MCF 10A (cell line): Measurements from ENCODE around the gene ASIC1. TPM values are rescaled to one million over a fixed set of nuclear protein-coding genes. Genes with fewer than 3 reads are reported as not detected.

ENCODE experiments used
- BruUV-seq: library from RNA; stranded (reverse); fragments of 400-500 nt; replicated peaks from 2 replicates; lab custom pipeline; 2021; lab: Mats Ljungman, UMichigan
- CTCF ChIA-PET: fragments of 300-600 bp; sonication (Branson Sonifier 250); formaldehyde crosslinking; extraction: SDS; loops from one replicate; lab custom pipeline; 2021; ENCODE audit warnings: antibody characterized with exemption, inconsistent platforms; lab: Yijun Ruan, JAX
- POLR2A ChIA-PET: fragments of 300-600, 350-650 bp; sonication (Branson Sonifier 250); formaldehyde crosslinking; extraction: SDS; loops from one replicate; lab custom pipeline; 2020; ENCODE audit warnings: antibody characterized with exemption, inconsistent platforms; lab: Yijun Ruan, JAX
- DNase-seq: peaks from one replicate; pipeline ENCODE4 v3.0.0-alpha.2; 2018; ENCODE audit not compliant: unreplicated experiment
- H3K27ac Mint-ChIP-seq: one replicate; pipeline ENCODE4 v1.8.0; 2022; ENCODE audit warnings: mild to moderate bottlenecking, low read depth, mixed read lengths; ENCODE audit not compliant: unreplicated experiment
- H3K27me3 Mint-ChIP-seq: one replicate; pipeline ENCODE4 v1.8.0; 2022; ENCODE audit warnings: mixed read lengths; ENCODE audit not compliant: insufficient read depth, unreplicated experiment
- H3K36me3 Mint-ChIP-seq: one replicate; pipeline ENCODE4 v1.8.0; 2022; ENCODE audit warnings: mild to moderate bottlenecking, moderate library complexity, mixed read lengths; ENCODE audit not compliant: insufficient read depth, unreplicated experiment
- H3K4me1 Mint-ChIP-seq: one replicate; pipeline ENCODE4 v1.8.0; 2022; ENCODE audit warnings: mixed read lengths; ENCODE audit not compliant: insufficient read depth, unreplicated experiment
- H3K4me3 Mint-ChIP-seq: one replicate; pipeline ENCODE4 v1.8.0; 2022; ENCODE audit warnings: mild to moderate bottlenecking, moderate library complexity, mixed read lengths; ENCODE audit not compliant: unreplicated experiment
- H3K9me3 Mint-ChIP-seq: one replicate; pipeline ENCODE4 v1.8.0; 2022; ENCODE audit warnings: mixed read lengths; ENCODE audit not compliant: unreplicated experiment
- intact Hi-C: fragments of 100-400 bp; cut with micrococcal nuclease; formaldehyde crosslinking; loops from 2 replicates; pipeline ENCODE4 v1.14.1; 2022
- total RNA-seq: library from RNA; stranded (reverse); gene quantifications from 2 replicates; pipeline ENCODE4 v1.2.3, GENCODE V29; 2022
- TF ChIP-seq, protein P1 (sequence below): fragments of 200-600 bp; IDR thresholded peaks from one replicate; pipeline ENCODE4 v1.8.0; 2022; ENCODE audit warnings: antibody characterized with exemption, mild to moderate bottlenecking; ENCODE audit not compliant: unreplicated experiment

The ASIC1 gene
- total RNA-seq, 1 experiment from 2014 or later = 1.7 TPM

DNA sequence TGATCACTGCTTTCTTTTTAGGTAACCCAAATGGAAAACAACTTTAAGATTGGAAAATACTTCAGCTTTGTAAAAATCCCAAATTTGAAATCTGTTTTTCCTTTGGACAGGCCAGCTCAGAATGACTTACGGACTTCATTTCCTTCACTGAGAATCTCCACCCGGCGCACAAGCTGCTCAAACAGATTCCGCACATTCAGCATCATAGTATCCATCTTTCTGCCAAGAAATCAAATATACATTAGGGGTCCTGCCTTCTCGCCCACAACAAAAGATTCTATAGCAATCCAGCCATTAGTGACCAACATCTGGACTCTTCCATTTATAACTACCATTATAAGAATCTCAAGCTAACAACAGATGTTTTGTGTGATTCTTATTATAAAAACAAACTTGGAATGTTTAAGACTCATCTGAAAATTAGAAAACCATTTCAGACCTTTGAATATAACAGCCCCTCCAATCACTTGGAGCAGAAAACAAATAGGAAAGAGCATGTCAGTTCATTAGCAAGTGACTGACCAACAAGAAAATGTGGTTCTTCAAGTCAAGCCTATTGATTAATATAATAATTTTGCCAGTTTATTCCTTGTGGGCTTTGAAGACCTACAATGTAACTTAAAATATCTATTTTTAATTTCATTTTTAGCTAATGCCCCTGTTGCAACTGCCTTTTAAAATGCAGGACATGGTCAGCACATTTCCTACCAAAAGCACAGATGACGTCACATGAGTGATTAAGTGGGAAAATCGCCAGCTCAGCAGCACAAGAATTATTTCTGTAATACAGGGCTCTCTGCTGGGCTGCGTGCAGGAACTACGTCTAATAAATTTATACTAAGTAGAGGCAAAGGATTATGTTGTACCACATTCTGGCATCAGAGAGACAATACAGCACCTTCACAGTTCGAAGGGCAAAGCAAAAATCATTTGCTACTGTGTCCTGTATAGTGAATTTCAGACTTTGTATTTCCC lies 40.6 kb upstream of the ASIC1 start:
- BruUV-seq = no TSS peak
- H3K36me3 Mint-ChIP-seq = peaks cover 23% of the 10 kb centered on the region
- TF ChIP-seq, protein P1, sequence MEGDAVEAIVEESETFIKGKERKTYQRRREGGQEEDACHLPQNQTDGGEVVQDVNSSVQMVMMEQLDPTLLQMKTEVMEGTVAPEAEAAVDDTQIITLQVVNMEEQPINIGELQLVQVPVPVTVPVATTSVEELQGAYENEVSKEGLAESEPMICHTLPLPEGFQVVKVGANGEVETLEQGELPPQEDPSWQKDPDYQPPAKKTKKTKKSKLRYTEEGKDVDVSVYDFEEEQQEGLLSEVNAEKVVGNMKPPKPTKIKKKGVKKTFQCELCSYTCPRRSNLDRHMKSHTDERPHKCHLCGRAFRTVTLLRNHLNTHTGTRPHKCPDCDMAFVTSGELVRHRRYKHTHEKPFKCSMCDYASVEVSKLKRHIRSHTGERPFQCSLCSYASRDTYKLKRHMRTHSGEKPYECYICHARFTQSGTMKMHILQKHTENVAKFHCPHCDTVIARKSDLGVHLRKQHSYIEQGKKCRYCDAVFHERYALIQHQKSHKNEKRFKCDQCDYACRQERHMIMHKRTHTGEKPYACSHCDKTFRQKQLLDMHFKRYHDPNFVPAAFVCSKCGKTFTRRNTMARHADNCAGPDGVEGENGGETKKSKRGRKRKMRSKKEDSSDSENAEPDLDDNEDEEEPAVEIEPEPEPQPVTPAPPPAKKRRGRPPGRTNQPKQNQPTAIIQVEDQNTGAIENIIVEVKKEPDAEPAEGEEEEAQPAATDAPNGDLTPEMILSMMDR = no peak
- peaks cover 50% of the 10 kb centered on the region for H3K4me1 Mint-ChIP-seq
- ChIA-PET CTCF (interaction anchor here (0.7 to 1.4 kb wide), 4 partner anchors 39 to 437 kb away, joined by 3 to 6 read pairs (median 4); no protein-coding TSS in a partner anchor), POLR2A (interaction anchor here (0.7 to 4.5 kb wide), 10 partner anchors 9 to 1126 kb away, joined by 3 to 42 read pairs (median 5); partner anchors contain the start of gene RACGAP1)
- peak overlapping the region; percentile 43 for H3K4me3 Mint-ChIP-seq
- peak overlapping the region; percentile 73 for H3K27ac Mint-ChIP-seq
- no peaks in the 10 kb centered on the region for H3K27me3 Mint-ChIP-seq
- intact Hi-C loops = no loop called here
- DNase-seq = peak; percentile 79
- no peaks in the 10 kb centered on the region for H3K9me3 Mint-ChIP-seq

- no TSS peak for BruUV-seq
- H3K27me3 Mint-ChIP-seq = no peaks in the 10 kb centered on the region
- CTCF ChIA-PET = interaction anchor here (0.5 to 1.6 kb wide), 4 partner anchors 9 to 212 kb away, joined by 3 to 16 read pairs (median 3); no protein-coding TSS in a partner anchor
- H3K27ac Mint-ChIP-seq = peak overlapping the region; percentile 73
- intact Hi-C loops = no loop called here
- DNase-seq = peak; percentile 49
- H3K9me3 Mint-ChIP-seq = no peaks in the 10 kb centered on the region
- POLR2A ChIA-PET = interaction anchor here (0.6 to 4.5 kb wide), 7 partner anchors 8 to 625 kb away, joined by 3 to 42 read pairs (median 6); partner anchors contain the start of genes BCDIN3D, COX14 and RACGAP1
- H3K36me3 Mint-ChIP-seq = peaks cover 23% of the 10 kb centered on the region
- TF ChIP-seq, protein P1 = no peak
- peak overlapping the region; percentile 43 for H3K4me3 Mint-ChIP-seq
- peaks cover 55% of the 10 kb centered on the region for H3K4me1 Mint-ChIP-seq
Measured at GRCh38 chr12:50017641-50018040, 39.8 kb upstream of the ASIC1 start.

- CTCF ChIA-PET = interaction anchor here (0.5 to 1.6 kb wide), 6 partner anchors 8 to 212 kb away, joined by 3 to 16 read pairs (median 3); no protein-coding TSS in a partner anchor
- peaks cover 23% of the 10 kb centered on the region for H3K36me3 Mint-ChIP-seq
- H3K9me3 Mint-ChIP-seq = no peaks in the 10 kb centered on the region
- H3K27ac Mint-ChIP-seq = peak overlapping the region; percentile 73
- H3K27me3 Mint-ChIP-seq = no peaks in the 10 kb centered on the region
- DNase-seq = no peak
- BruUV-seq = no TSS peak
- peaks cover 58% of the 10 kb centered on the region for H3K4me1 Mint-ChIP-seq
- POLR2A ChIA-PET = interaction anchor here (0.6 to 4.5 kb wide), 5 partner anchors 11 to 624 kb away, joined by 3 to 42 read pairs (median 6); partner anchors contain the start of genes BCDIN3D and COX14
- H3K4me3 Mint-ChIP-seq = no peak overlapping the region
- intact Hi-C loops = no loop called here
- TF ChIP-seq, protein P1 = no peak
Measured at GRCh38 chr12:50018154-50018553, 39.2 kb upstream of the ASIC1 start.
